HG03066 (cell line): ENCODE data around the gene TLCD3B.

Experiments
- ATAC-seq: cut with Tn5 transposase; IDR thresholded peaks from one replicate; pipeline ENCODE4 v1.9.1; 2021; ENCODE audit warnings: low read depth; ENCODE audit not compliant: unreplicated experiment

Gene TLCD3B

GRCh38 chr16:29991571-29991904, 39.5 kb downstream of the TLCD3B start:
- no peak for ATAC-seq

- no peak for ATAC-seq
Measured at GRCh38 chr16:29990883-29991570, 40.0 kb downstream of the TLCD3B start.

GRCh38 chr16:29990034-29990433, 41.0 kb downstream of the TLCD3B start:
- no peak for ATAC-seq

- no peak for ATAC-seq
Measured at GRCh38 chr16:29989111-29989858, 41.8 kb downstream of the TLCD3B start.

GRCh38 chr16:29988346-29989075, 42.6 kb downstream of the TLCD3B start:
- no peak for ATAC-seq

- ATAC-seq: no peak
Measured at GRCh38 chr16:29987371-29988085, 43.5 kb downstream of the TLCD3B start.

GRCh38 chr16:29986931-29987330, 44.1 kb downstream of the TLCD3B start:
- no peak for ATAC-seq

GRCh38 chr16:29986231-29986630, 44.8 kb downstream of the TLCD3B start:
- no peak for ATAC-seq

GRCh38 chr16:29985271-29985811, 45.7 kb downstream of the TLCD3B start:
- ATAC-seq: no peak

GRCh38 chr16:29984764-29985147, 46.3 kb downstream of the TLCD3B start:
- no peak for ATAC-seq

GRCh38 chr16:29984137-29984763, 46.8 kb downstream of the TLCD3B start:
- no peak for ATAC-seq

- no peak for ATAC-seq
Measured at GRCh38 chr16:29983420-29984136, 47.5 kb downstream of the TLCD3B start.

- ATAC-seq: no peak
Measured at GRCh38 chr16:29982560-29983419, 48.3 kb downstream of the TLCD3B start.

- no peak for ATAC-seq
Measured at GRCh38 chr16:29978564-29979270, 52.4 kb downstream of the TLCD3B start.

GRCh38 chr16:29978081-29978480, 53.0 kb downstream of the TLCD3B start:
- no peak for ATAC-seq

- ATAC-seq: no peak
Measured at GRCh38 chr16:29977063-29977825, 53.8 kb downstream of the TLCD3B start.

- no peak for ATAC-seq
Measured at GRCh38 chr16:29975811-29976511, 55.1 kb downstream of the TLCD3B start.
